ENCODE measurements around the gene SLX4.

Gene SLX4

DNA sequence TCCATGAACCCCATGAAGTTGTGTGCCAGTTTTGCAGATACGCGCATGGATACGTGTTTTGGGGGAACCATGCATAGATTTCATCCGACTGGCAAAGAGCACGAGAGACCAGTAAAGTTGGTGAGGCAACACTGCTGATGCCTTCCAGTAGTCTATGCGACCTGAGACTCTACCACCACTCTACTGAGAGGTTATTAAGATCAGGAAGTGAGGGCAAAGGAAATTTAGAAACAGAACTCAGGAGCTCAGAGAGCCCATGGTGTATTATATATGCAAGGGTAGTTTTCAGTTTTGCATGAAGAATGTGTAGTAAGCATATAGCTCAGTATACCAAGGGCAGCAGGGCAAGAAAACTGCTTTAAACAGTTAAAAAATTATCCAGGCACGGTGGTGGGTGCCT lies 4.2 kb downstream of the SLX4 start:
- DNase-seq = no peak
- intact Hi-C loops (cut with DNase I) = no loop called here

DNA sequence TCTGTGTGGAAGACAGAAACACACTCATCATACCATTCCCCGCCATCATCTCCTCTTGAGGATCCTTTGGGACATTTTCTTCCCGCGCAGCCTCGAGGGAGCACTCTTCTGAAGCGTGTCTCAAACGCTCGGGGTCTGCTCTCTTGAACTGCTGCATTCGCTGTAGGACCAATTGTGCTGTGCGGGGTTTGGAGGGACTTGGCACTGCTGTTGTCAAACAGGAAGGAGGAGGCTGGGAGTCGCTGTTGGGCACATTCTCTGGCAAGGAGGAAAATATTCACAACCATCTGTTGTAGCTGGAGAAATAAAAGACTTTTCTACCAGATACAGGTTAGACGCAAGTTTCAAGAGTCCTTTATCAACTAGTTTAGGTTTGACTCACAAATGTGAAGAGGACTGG lies 5.0 kb downstream of the SLX4 start:
- DNase-seq = no peak
- intact Hi-C loops (cut with DNase I) = no loop called here

DNA sequence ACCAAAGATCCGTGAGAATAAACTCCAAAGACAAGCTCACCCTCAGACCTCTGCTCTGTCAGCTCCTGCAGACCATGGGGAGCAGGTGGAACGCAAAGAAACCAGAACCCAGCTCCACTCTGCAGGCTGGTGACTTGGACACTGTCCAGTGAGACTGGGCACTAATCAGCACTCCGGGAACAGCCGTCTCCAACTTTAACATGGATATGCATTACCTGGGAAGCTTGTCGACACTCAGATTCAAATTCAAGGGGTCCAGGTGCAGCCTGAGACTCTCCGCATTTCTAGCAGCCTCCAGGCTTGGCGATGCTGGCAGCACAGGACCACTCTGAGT lies 9.1 kb downstream of the SLX4 start:
- no peak for DNase-seq
- intact Hi-C loops (cut with DNase I) = no loop called here

DNA sequence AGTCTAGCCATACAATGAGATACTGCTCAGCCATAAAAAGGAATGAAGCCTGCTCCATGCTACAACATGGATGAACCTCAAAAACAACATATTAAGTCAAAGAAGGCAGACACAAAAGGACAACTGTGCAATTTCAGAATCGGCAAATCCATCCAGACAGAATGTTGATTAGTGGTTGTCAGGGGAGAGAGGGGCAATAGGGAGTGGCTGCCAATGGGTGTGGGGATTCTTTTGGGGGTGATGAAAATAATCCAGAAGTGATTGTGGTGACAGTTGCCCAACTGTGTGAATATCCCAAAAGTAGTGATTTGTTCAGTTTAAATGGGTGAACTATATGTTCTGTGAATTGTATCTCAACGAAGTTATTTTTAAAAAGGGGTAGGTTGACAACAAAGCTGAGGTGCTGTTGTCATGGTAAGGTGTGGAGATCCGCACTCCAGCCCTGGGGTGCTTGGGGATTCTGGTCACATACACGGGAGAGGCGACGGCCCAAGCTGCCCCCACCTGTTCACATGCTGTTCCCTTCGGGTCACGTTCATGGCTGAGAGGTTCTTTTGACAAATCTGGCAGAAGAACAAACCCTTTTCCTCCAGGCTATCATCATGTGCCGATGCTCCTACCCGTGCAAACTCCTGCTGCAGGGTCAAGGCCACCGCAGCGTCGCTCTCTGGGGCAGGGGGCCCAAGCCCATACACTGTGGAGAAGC lies 9.6 kb downstream of the SLX4 start:
- DNase-seq = no peak
- intact Hi-C loops (cut with DNase I) = no loop called here

DNA sequence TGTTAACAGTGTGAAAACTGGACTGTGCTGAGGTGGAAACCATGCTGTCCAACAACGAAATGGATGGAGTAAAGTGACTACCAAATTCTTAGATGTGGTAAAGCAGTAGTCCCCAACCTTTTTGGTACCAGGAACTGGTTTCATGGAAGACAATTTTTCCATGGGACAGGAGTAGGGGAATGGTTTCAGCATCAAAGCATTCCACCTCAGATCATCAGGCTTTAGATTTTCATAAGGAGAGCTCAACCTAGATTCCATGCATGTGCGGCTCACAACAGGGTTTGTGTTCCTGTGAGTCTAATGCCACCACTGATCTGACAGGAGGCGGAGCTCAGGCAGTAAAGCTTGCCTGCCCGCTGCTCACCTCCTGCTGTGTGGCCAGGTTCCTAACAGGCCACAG lies 11.5 kb downstream of the SLX4 start:
- intact Hi-C loops (cut with DNase I) = no loop called here
- DNase-seq = no peak

DNA sequence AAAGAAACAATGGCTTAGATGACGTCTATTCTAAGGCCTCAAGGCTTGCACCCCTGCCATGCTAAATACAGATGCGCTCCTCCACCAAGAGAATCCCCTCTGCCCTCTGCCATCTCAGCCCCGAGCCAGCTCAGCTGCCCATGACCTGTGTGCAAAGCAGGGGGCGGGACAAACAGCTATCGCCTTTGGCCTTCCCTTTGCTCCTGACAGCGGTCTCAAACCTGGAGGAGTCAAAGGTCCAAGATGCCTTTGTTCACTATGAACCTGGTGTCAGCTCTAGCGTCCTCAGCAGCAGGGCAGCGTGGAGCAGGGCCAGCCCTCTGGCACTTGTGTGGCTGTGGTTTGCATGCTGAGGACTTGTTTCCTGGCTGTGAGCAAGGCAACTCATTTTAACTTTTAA lies 12.3 kb downstream of the SLX4 start:
- DNase-seq = no peak
- intact Hi-C loops (cut with DNase I) = no loop called here

DNA sequence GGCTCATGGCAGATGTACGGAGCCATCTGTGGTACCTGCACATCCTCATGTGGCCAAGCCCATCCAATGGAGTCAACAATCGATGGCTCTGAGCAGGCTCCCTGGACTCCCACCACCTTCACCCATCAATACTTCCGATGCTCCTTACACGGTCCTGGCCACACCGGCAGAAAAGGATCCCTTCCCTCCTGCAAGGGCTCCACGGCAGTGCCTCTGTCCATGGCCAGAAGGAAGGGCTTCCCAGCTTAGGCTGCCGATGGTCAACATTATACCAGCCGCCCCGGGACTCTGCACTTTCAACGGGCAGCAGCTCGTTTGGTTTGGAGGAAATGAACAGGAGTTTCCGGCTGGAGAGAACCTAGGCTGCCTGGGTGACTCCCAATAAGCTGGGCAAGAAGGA lies 13.2 kb downstream of the SLX4 start:
- intact Hi-C loops (cut with DNase I) = no loop called here
- DNase-seq = no peak

DNA sequence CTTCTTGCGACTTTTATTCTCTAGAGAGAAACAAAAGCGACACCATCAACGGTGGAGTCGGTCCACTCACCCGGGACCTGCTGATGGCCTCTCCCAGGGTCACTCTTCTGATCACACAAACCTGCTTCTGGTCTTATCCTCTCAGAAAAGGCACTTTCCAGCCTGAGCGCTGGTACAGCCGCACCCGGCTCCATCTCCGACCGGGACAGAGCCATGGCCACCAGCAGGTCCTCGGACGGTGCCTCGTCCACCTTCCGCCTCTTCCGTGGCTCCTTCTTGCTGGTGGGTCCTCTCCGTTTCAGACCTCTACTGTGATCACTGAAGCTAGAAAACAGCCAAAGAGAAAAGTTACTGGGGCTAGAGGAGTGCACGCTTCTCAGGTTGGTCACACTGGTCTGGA lies 13.7 kb downstream of the SLX4 start:
- intact Hi-C loops (cut with DNase I) = no loop called here
- DNase-seq = no peak

DNA sequence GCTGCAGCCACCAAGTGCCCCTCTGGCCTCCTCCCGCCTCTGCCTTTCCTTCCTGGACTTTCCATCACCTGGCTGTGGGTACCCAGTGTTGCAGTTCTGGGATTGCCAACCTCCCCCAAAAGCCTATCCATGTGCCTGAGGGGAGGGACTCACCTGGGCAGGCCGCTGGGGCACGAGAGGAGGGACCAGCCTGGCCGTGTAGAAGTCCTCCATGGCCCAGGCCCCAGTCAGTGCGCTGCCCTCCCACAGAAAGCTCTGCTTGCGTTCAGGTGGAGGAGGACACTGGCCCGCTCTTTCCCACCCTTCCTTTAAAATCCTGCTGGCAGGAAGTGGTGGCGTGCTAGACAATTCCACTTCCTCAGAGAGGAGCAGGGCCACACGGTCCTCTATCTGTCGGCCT lies 14.2 kb downstream of the SLX4 start:
- DNase-seq = no peak
- intact Hi-C loops (cut with DNase I) = no loop called here

DNA sequence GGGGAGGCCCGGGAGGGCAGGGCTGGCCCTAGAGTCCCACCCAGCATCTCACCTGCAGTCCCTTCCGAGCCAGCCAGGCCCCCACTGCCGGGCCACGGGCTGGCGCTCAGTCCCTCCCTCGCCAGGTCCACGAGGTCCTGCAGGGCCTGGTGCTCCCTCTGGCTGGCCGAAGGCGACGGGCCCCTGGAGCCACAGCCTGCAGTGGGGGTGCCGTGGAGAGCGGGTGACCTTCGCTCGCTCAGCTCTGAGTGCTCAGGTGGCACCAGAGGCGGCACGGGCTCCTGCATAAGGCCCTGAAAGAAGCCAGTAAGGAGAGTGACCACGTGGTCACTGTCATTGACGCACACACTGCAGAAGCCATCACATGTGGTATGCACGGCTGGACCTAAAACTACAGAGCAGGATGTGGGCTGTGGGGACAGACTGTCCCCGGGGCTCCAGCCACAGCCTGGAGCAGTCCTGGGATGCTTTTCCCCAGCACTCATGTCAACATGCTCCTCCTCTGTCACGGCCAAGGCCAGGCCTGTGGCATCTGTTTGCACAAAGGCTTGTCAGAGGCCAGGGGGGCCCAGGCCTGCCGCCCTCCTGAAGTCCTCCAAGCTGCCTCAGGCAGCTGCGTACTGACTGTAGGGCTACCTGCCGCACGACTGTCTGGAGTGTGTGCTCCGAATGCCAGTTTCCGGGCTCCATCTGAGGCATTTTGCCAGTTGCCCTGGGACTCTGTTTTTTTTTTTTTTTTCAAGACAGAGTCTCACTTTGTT lies 15.1 kb downstream of the SLX4 start:
- DNase-seq = no peak
- intact Hi-C loops (cut with DNase I) = no loop called here

DNA sequence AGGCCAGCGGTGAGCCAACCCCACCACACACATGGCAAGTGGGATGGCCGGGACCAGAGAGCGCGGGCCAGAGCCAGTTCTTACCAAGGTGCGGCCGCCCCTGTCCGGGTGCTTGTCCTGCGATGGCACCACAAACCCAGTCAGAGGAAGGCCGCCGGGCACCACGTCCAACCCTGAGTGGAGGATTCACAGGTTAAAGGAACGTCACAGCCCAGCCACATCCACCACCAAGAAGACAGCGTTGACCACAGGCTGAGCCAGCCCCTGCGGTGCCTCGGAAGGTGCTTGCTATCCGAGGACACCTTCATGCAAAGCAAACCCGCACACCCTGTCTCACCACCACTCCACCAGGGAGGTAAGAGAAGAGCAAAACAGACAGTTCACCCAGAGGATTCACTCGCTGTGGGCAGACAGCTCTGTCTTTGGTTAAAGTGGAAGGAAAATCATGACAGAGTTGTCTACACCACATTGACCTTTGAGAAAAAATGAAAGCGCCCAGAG lies 15.8 kb downstream of the SLX4 start:
- no peak for DNase-seq
- intact Hi-C loops (cut with DNase I) = no loop called here

DNA sequence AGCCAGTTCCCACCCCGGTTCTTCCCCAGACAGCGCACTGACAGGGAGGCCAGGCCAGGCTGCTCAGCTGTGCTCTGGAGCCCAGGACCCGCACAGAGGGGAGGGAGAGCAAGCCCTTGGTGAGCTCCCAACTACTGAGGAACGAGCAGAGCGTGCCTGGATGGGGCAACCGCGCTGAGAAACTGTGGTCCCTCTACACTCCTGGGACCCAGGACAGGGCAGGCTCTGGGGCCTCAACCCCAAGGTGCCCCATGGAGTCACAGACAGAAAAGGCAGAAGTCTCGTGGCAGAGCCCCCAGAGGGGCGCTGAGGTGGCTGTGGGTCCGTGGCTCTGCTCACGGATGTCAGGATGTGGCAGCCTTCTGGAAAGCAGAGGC lies 16.3 kb downstream of the SLX4 start:
- no peak for DNase-seq
- intact Hi-C loops (cut with DNase I) = no loop called here

DNA sequence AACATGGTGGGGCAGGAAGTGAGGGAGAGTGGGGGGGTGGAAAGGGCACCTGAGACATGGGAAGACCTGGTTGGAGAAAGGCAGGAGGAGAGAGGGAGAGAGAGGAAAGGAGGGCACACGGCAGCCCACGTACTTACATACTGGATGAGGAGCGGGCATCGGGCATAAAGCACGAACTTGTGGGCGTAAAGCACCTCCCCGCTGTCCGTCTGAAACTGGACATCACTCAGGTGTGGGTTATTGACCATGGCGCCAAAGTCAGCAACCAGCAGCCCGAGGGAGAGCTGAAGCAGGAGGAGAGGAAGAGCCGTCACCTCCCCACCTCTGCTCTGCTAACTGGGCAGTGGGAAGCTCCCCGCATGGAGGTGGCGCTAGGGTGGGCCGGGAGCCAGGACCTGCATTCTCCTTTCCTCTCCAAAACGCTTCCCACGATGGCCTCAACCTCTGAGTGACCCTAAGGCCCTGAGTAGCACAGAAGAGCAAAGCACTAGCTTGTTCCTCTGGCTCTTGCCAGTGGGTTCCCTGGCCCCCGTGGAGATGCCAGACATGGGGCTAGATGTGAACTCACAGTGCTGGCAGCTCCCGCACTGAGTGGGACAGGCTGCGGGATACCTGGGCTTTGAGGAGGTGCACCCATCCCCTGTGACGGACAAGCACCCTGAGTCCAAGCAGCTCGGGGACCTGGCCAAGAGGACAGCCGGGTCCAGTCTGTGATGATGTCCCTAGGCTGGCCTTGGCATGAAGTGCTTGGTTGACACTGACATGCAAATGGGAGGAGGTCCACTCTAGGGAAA lies 16.9 kb downstream of the SLX4 start:
- DNase-seq = no peak
- intact Hi-C loops (cut with DNase I) = no loop called here

DNA sequence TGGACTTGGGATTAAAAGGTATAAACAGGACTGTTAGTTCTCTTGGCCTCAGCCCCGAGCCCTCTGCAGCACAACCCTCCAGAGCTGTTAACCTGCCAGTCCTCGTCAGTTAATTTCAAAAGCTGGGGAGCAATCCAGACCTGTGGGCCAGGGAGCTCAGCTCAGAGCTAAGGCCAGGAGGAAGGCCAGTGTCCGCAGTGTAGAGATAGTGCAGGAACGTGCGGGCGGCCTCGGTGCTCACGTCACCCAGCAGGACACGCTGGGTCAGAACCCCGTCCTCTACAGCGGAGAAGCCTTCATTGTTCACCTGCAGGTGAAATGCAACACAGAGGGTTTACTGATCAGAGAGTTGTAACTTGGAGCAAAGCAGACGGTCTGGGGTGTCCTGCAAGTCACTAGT lies 18.8 kb downstream of the SLX4 start:
- intact Hi-C loops (cut with DNase I) = no loop called here
- no peak for DNase-seq

DNA sequence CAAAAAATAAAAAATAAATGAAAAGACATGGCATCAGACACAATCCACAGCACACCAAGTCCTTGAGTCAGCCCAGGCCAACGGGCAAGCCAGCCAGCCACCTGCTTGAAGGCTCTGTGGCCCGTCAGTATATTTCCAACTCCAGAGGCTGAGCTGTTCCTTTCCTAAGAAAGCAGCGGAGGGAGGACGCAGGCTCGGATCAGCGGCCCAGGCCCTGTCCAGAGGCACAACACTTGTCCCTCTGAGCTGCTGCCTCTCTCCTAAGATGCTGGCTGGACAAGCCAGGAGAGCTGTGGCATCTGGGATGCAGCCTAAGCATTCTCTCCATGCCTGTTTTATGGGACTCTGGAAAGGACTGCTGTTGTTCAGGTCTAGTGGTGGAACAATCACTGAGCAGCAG lies 19.4 kb downstream of the SLX4 start:
- intact Hi-C loops (cut with DNase I) = no loop called here
- no peak for DNase-seq

DNA sequence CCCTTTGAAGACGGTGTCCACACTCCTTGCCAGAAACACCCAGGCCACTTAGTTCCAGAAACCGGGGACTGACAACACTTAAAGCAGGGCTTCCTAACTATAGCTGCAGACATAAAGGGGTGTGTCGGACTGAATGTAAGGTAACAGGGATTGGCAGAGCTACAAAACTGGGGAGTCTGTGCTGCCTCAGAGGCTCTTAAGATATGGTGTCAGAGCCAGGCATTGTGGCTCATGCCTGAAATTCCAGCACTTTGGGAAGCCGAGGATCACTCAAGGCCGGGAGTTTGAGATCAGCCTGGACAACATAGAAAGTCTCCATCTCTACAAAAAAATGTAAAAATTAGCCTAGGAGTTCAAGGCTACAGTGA lies 20.0 kb downstream of the SLX4 start:
- intact Hi-C loops (cut with DNase I) = no loop called here
- DNase-seq = no peak

DNA sequence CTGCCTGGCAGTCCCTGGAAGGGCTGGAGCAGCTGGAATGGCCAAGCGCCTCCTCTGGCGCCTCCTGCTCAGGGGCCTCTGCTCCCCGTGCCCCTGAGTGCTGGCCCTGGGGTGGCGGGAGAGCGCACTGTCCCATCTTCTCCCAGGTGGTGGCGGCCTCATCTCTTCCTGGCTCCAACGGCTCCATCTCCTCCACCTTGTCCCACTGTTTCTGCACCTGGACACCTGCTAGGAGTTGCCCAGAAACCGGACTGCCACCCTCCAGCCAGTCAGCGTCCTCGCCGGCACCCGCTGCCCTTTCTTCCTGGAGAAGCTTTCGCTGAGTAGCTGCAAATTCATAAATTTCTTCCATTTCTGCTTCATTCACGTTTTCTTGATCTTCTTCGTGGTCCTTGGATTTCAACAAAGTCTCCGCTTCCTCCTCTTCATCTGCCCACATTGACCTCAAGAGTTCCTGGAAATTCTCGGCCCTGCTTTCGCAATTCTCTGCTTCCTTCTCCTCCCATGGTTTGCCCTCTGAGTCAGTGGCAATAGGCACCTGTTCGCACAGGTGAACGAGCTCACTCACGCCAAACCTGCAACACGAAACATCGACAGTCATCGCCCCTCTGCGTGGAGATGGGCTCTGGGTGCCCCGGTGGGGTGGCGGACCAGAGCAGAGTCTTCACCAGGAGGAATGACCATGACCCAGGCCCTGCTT lies 20.5 kb downstream of the SLX4 start:
- intact Hi-C loops (cut with DNase I) = no loop called here
- DNase-seq = peak in 2 of 42 donors; percentile 42 to 43

DNA sequence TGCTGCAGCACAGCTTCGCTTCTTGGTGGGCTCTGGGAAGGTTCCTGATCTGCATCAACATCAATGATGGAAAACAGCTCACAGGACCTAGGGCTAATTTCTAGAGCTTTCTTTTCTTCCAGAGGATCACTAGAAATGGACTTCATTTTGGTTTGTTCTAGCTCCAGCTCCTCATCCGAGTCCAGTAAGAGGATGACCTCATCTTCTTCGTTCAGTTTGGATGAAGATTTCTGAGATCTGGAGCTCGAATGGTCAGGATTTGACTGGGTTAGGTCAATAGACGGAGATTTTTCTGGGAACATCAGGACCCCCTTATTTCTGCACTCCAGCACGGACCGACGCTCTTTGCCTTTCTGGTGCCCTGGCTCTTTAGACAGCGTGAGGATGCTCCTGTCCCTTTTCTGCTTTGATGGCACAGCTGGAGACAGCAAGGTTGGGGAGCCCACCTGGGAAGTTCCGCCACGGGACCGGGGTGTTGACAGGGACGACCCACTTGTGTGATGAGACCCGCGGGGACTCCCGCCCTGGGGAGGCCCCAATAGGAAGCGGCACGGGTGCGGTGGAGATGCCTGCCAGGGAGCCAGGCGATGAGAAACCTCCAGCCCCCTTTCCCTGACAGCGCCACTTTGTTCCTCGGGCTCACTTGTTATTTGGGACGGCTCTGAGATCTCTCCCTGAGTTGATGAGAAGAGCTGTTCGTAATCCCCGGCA lies 21.3 kb downstream of the SLX4 start:
- DNase-seq = no peak
- intact Hi-C loops (cut with DNase I) = no loop called here

DNA sequence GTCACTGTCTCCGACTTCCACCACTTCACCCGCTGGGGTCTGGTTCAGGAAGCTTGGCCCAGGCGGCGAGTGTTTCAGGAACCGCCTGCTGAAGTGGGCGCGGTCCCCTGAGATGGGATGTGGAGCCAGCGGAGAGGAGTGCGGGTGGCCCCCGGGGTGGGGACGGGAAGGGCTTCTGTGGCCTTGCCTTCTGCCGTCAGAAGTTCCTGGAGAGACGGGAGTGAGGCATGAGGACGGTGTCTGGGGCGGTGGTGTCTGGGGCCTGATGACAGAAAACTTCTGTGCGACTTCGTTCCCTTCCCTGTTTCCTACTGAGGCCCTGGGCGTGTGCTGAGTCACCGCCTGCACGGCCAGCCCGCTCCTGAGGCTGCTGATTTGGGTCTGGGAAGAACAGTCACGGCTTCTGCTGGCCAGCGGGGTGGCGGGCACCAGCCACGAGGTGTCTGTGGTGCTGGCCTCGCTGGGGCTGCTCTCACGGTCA lies 21.9 kb downstream of the SLX4 start:
- peak in 1 of 42 donors; percentile 20 for DNase-seq
- intact Hi-C loops (cut with DNase I) = no loop called here
